HepG2 (cell line): ENCODE results near the gene MRPL38. TPM values are rescaled to one million over a fixed set of nuclear protein-coding genes. Genes with fewer than 3 reads are reported as not detected.

Source experiments
- ATF7 ChIP-seq, 2 experiments: fragments of 450-650 bp in 1 of 2; sonication (generic) in 1 of 2; formaldehyde crosslinking in 1 of 2; IDR thresholded peaks; 2 replicates each; pipeline versions ENCODE4 v1.4.0 to v1.6.1; 2016 to 2020; ENCODE audit warnings: antibody characterized with exemption in 1 of 2, mild to moderate bottlenecking in 1 of 2, missing genetic modification reagents in 1 of 2
- HDAC1 ChIP-seq: sonication (generic); formaldehyde crosslinking; IDR thresholded peaks from 2 replicates; pipeline ENCODE4 v1.5.1; 2020; ENCODE audit warnings: mild to moderate bottlenecking, missing genetic modification reagents
- HNF4A ChIP-seq: sonication (generic); formaldehyde crosslinking; IDR thresholded peaks from 2 replicates; pipeline ENCODE4 v1.4.0; 2020; ENCODE audit warnings: missing genetic modification reagents
- ISX ChIP-seq: sonication (generic); formaldehyde crosslinking; conservative IDR thresholded peaks from 2 replicates; pipeline ENCODE4 v1.5.0; 2020; ENCODE audit warnings: missing genetic modification reagents
- MAF1 ChIP-seq: sonication (generic); formaldehyde crosslinking; IDR thresholded peaks from 2 replicates; pipeline ENCODE4 v1.5.0; 2020; ENCODE audit warnings: missing genetic modification reagents, borderline replicate concordance
- MED8 ChIP-seq: sonication (generic); formaldehyde crosslinking; IDR thresholded peaks from 2 replicates; pipeline ENCODE4 v1.8.1; 2023; ENCODE audit warnings: mild to moderate bottlenecking, missing genetic modification reagents; ENCODE audit not compliant: insufficient replicate concordance
- NBN ChIP-seq: fragments of 450-650 bp; conservative IDR thresholded peaks from 2 replicates; pipeline ENCODE4 v1.6.1; 2017
- NCOA5 ChIP-seq: sonication (generic); formaldehyde crosslinking; IDR thresholded peaks from 2 replicates; pipeline ENCODE4 v1.4.0; 2020; ENCODE audit warnings: missing genetic modification reagents
- SOX5 ChIP-seq: IDR thresholded peaks from 2 replicates; pipeline ENCODE4 v1.6.1; 2016; ENCODE audit warnings: borderline replicate concordance
- SP2 ChIP-seq: sonication (generic); formaldehyde crosslinking; IDR thresholded peaks from 2 replicates; pipeline ENCODE4 v1.5.1; 2020; ENCODE audit warnings: mild to moderate bottlenecking, missing genetic modification reagents
- ZFP62 ChIP-seq: sonication (generic); formaldehyde crosslinking; IDR thresholded peaks from 2 replicates; pipeline ENCODE4 v1.4.0; 2020; ENCODE audit warnings: missing genetic modification reagents
- ZMYM2 ChIP-seq: sonication (generic); formaldehyde crosslinking; IDR thresholded peaks from 2 replicates; pipeline ENCODE4 v1.8.0; 2022; ENCODE audit warnings: mild to moderate bottlenecking, missing genetic modification reagents
- ZNF160 ChIP-seq: sonication (generic); formaldehyde crosslinking; IDR thresholded peaks from 2 replicates; pipeline ENCODE4 v1.8.0; 2022; ENCODE audit warnings: mild to moderate bottlenecking, inconsistent platforms, missing genetic modification reagents
- ZNF232 ChIP-seq: sonication (generic); formaldehyde crosslinking; IDR thresholded peaks from 2 replicates; pipeline ENCODE4 v1.4.0; 2020; ENCODE audit warnings: missing genetic modification reagents, borderline replicate concordance
- ZNF672 ChIP-seq: sonication (generic); formaldehyde crosslinking; IDR thresholded peaks from 2 replicates; pipeline ENCODE4 v1.8.1; 2022; ENCODE audit warnings: missing genetic modification reagents
- polyA plus RNA-seq, 8 experiments: library from polyadenylated mRNA; depleted of rRNA in 3 of 8; stranded (reverse) in 7 of 8; unstranded in 1 of 8; fragments of >200 nt; fragmentation: Illumina TruSeq in 4 of 8; extraction: Trizol in 4 of 8; gene quantifications; 2 replicates each; pipeline versions ENCODE4 v1.2.1 to v1.2.3, GENCODE V29; 2011 to 2016; ENCODE audit warnings: low read depth in 4 of 8, missing spikeins in 1 of 8, mixed read lengths in 1 of 8; ENCODE audit not compliant: insufficient read depth in 1 of 8
- total RNA-seq, 5 experiments: library from RNA; depleted of rRNA; stranded (reverse); fragments of >200 nt; fragmentation: Illumina TruSeq; extraction: Trizol; gene quantifications; 2 replicates each; pipeline ENCODE4 v1.2.3, GENCODE V29; 2016; ENCODE audit warnings: low read depth in 1 of 5
- TF ChIP-seq, protein P1 (sequence below): sonication (generic); formaldehyde crosslinking; conservative IDR thresholded peaks from 2 replicates; pipeline ENCODE4 v1.4.0; 2020; ENCODE audit warnings: mild to moderate bottlenecking, missing genetic modification reagents, moderate library complexity
- TF ChIP-seq, protein P2 (sequence below): sonication (generic); formaldehyde crosslinking; conservative IDR thresholded peaks from 2 replicates; pipeline ENCODE4 v1.8.0; 2022; ENCODE audit warnings: low read depth, missing genetic modification reagents
- TF ChIP-seq, protein P3 (sequence below): fragments of 450-650 bp; IDR thresholded peaks from 2 replicates; pipeline ENCODE4 v1.6.1; 2017; ENCODE audit warnings: mild to moderate bottlenecking

The MRPL38 gene
- total and polyA plus RNA-seq, 2 of the 13 experiments (the other 11 are each of a cell fraction or from before 2014, with no cell fraction given) = 83.7 to 125 TPM

DNA sequence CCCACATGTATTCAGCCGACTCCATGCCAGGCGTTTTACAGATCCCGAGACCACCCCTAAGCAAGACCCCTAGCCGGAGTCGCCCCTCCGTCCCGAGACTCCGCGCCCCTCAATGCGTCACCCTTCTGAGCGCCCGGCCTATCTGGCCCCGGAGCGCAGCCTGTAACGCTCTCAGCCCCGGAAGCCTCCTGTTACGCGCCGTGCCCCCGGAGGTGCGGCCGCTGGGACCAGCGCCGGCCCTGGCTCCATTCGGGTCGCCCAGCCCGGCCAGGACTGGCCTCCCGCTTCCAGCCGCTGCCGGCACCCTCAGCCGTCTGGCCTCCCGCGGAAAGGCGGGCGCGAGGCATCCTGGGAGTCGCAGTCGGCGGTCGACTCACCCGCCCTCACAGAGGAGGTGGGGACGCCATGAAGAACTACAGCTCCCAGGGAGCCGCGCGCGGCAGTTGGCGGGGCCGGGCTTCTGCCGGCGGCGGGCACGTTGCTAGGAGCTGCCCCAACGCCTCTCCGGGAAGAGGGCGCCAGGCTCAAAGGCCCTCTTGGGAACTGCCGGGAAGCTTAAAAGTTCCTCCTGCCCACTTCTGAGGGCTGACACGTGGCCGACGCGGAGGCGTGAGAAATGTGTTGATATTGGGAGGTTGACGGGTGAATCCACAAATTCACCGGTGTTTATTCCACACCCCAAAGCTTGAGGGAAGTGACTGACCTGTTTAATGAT lies 36.2 kb upstream of the MRPL38 start, which contains the start of gene FBF1 (continued):
- TF ChIP-seq, protein P1, sequence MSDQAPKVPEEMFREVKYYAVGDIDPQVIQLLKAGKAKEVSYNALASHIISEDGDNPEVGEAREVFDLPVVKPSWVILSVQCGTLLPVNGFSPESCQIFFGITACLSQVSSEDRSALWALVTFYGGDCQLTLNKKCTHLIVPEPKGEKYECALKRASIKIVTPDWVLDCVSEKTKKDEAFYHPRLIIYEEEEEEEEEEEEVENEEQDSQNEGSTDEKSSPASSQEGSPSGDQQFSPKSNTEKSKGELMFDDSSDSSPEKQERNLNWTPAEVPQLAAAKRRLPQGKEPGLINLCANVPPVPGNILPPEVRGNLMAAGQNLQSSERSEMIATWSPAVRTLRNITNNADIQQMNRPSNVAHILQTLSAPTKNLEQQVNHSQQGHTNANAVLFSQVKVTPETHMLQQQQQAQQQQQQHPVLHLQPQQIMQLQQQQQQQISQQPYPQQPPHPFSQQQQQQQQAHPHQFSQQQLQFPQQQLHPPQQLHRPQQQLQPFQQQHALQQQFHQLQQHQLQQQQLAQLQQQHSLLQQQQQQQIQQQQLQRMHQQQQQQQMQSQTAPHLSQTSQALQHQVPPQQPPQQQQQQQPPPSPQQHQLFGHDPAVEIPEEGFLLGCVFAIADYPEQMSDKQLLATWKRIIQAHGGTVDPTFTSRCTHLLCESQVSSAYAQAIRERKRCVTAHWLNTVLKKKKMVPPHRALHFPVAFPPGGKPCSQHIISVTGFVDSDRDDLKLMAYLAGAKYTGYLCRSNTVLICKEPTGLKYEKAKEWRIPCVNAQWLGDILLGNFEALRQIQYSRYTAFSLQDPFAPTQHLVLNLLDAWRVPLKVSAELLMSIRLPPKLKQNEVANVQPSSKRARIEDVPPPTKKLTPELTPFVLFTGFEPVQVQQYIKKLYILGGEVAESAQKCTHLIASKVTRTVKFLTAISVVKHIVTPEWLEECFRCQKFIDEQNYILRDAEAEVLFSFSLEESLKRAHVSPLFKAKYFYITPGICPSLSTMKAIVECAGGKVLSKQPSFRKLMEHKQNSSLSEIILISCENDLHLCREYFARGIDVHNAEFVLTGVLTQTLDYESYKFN (CRISPR knock-in tag) = peak; percentile 70
- TF ChIP-seq SP2 (CRISPR knock-in tag) (peak; percentile 19; the same call in 1 of the 2 replicates), ZNF232 (CRISPR knock-in tag) (peak; percentile 92), ATF7 (IDR thresholded peaks at IDR 0.05) (no peak), ATF7 (CRISPR knock-in tag; IDR thresholded peaks at IDR 0.05) (no peak; the same call in 1 of the 2 replicates), ZMYM2 (CRISPR knock-in tag) (no peak), HNF4A (peak; percentile 27), MED8 (CRISPR knock-in tag) (peak; percentile 96), HDAC1 (CRISPR knock-in tag) (peak; percentile 96), SOX5 (peak; percentile 73), NBN (no peak), MAF1 (CRISPR knock-in tag) (peak; percentile 93), NCOA5 (CRISPR knock-in tag) (peak; percentile 90), ZNF672 (no peak), ZNF160 (CRISPR knock-in tag) (peak; percentile 94), ZFP62 (peak; percentile 81; the same call in 1 of the 2 replicates), ISX (CRISPR knock-in tag) (no peak; the same call in 1 of the 2 replicates)
- TF ChIP-seq, protein P2, sequence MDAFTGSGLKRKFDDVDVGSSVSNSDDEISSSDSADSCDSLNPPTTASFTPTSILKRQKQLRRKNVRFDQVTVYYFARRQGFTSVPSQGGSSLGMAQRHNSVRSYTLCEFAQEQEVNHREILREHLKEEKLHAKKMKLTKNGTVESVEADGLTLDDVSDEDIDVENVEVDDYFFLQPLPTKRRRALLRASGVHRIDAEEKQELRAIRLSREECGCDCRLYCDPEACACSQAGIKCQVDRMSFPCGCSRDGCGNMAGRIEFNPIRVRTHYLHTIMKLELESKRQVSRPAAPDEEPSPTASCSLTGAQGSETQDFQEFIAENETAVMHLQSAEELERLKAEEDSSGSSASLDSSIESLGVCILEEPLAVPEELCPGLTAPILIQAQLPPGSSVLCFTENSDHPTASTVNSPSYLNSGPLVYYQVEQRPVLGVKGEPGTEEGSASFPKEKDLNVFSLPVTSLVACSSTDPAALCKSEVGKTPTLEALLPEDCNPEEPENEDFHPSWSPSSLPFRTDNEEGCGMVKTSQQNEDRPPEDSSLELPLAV (CRISPR knock-in tag) = no peak
- TF ChIP-seq, protein P3, sequence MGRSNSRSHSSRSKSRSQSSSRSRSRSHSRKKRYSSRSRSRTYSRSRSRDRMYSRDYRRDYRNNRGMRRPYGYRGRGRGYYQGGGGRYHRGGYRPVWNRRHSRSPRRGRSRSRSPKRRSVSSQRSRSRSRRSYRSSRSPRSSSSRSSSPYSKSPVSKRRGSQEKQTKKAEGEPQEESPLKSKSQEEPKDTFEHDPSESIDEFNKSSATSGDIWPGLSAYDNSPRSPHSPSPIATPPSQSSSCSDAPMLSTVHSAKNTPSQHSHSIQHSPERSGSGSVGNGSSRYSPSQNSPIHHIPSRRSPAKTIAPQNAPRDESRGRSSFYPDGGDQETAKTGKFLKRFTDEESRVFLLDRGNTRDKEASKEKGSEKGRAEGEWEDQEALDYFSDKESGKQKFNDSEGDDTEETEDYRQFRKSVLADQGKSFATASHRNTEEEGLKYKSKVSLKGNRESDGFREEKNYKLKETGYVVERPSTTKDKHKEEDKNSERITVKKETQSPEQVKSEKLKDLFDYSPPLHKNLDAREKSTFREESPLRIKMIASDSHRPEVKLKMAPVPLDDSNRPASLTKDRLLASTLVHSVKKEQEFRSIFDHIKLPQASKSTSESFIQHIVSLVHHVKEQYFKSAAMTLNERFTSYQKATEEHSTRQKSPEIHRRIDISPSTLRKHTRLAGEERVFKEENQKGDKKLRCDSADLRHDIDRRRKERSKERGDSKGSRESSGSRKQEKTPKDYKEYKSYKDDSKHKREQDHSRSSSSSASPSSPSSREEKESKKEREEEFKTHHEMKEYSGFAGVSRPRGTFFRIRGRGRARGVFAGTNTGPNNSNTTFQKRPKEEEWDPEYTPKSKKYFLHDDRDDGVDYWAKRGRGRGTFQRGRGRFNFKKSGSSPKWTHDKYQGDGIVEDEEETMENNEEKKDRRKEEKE = no peak
